Daoy (cell line): ENCODE results near the gene COL13A1. TPM values are rescaled to one million over a fixed set of nuclear protein-coding genes. Genes with fewer than 3 reads are reported as not detected.

Experiments used
- DNase-seq: peaks from one replicate; pipeline ENCODE4 v3.0.0-alpha.2; 2015; ENCODE audit warnings: low read depth
- total RNA-seq: library from RNA; depleted of rRNA; stranded (reverse); fragments of >200 nt; shearing (Covaris generic); gene quantifications from 2 replicates; pipeline ENCODE4 v1.2.3, GENCODE V29; 2014

Gene COL13A1
- total RNA-seq, 1 experiment from 2014 or later: 19.5 TPM

DNA sequence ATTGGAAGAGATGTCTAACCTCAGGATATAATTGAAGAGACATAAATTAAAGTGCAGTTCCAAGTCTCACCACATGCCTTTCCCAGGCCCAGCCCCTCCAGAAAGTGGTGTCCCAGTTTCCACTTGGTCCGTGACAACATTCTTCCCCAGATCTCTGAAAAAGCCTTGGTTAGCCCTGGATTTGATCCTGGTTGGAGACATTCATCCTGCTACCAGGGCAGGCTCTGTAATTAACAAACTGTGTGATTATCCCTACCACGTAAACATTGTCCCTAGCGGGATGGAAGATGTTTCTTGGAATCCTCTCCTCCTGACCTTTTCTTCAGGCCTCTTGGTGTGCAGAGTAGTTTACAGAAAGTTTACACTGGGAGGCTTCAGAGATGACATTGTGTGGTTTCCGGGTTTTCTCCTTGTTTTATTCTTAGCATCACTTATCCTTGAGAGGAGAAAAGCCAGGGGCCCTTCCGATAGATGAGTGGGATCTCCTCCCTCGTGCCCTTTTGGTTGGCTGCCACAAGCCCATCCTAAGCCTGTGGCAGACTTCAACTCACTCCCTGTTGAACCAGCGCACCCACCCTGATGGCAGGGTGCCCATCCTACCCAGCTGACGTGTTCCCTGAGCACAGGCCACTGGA lies 83.8 kb downstream of the COL13A1 start:
- no peak for DNase-seq

DNA sequence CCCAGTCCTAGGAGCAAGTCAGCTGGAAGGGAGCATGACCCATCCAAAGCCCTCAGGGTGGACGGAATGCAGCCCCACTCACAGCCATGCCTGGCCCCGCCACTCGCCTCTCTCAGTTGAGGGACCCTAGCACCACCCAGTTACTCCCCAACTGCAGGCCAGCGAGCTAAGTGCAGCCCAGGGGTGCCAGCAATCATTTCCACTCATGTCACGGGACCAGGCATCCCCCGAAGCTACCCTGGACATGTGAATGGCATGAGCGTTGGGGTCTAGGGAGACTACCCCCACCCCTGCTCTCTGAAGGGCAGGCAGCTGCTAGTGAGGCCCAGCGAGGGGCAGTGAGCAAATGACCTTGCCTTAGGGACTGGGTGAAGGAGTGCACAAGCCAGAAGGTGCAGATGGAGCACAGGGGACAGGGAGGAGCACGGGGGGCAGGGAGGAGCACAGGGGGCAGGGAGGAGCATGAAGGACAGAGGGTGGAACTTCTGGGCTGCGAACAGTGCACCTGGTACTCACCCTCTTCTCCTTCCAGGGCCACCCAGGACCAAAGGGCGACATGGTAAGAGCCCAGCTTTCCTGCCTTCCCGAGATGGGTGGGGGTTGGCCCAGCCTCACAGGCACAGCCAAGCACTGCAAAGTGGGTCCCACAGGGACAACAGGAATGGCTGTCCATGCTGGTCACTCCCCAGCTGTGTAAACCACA lies 87.3 kb downstream of the COL13A1 start:
- no peak for DNase-seq

DNA sequence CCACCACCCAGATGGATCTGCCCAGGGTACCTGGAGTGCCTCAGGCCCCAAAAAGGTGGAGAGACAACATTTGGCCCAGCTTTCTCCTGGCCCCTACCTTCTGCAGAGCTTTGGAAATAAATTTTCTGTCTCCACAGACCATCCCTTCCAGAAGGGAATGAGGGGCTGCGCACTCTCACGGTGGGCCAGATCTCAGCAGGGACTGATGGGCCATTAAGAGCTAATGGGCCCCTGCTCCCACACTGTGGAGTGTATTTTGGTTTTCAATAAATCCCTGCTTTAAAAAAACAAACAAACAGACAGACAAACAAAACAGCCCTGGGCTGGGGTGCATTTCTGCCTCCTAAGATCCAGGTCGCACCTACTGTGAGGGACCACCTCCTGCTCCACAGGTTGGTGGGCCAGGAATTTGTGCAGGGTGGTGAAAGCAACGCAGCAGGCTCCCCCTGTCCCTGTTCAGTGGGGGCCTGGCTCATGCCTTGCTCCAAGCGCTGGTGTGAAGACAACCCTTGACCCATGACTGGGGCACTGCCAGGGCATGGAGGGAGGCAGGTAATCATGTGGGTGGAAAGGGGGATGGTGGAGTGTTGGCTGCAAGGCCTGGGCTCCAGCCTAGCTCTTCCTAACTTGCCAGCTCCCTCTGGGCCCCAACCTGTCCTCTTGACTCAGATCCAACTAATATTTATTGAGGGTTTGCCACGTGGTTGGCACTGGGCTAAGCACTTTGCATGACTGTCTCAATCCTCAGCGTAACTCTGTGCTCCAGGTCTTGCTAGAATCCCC lies 88.5 kb downstream of the COL13A1 start:
- no peak for DNase-seq

DNA sequence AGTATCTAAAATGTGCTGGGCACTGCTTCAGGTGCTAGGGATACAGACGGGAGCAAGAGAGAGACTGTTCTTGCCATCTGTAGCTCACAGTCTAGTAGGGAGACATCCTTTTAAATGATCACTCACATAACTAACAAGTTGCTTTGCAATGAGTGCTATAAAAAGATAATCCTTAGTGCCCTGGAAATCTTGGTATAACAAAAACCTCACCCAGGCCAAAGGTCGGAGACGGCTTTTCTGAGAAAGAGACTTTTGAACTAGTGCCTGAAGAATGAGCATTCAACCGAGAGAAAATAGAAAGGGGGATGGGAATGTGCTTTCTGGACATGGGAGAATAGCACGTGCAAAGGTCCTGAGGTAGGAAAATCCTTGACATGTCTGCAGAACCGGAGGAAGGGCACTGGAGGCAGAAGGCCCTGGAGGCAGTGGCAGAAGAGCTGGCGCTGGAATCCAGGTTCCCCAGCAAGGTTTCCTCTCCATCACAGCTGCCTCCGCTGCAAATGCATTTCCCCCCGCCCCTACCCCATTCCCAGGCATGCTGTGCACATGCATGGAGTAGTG lies 89.4 kb downstream of the COL13A1 start:
- DNase-seq: no peak

DNA sequence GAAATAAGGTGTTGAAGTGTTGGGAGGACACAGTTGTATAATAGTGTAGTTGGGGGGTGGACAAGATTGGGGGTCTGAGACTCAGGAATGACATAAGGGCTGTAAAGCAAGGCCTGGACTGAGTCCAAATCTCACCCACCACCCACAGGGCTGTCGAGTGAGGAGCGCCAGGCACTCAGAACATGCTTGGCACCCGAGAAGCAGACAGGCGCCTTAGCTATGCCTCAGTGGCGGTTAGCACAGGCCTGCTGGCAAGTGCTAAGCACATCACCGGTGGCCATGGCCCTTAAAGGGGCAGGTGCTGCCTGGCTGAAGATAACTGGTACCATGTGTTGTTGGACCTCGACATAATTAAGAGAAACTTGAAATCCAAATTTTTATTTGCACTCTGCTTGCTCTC lies 90.7 kb downstream of the COL13A1 start:
- no peak for DNase-seq

DNA sequence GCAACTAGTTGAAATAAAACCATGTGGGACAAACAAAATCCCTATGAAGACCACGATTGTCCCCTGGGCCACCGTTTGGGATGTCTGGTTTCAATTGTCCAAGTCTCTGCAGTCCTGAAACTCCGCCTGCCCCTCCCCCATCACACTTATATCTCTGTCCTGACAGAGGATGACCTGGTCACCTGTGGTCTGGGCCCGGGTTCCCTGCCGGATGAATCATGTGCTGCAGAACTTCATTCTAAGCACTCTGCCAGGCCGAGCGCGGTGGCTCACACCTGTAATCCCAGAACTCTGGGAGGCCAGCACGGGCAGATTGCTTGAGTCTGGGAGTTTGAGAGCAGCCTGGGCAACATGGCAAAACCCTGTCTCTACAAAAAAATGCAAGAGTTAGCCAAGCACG lies 91.1 kb downstream of the COL13A1 start:
- DNase-seq: no peak

DNA sequence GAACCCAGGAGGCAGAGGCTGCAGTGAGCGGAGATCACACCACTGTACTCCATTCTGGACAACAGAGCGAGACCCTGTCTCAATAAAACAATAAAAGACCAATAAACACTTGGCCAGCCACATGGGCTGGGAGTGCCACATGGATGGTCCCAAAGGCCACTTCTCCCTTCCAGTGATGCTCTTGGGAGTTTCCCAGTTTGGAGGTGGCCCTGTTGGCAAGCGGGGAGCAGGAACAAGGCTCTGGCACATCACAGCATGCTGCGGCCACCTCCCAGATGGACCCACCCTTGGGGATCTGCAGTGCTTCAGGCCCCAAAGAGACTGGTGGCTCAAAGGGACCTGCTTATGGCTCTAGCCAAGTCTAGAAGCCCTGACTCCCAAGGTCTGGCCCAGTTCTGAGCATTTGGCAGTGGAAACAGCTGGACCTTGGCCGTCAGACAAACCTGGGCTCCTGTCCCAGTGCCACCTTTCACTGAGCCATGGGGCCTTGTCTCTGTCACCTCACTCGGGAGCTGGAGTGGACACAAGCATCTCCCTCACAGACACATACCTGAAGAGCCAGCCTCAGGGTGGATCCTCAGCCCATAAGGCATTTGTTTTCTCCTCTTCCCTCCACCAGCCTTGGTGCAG lies 91.7 kb downstream of the COL13A1 start:
- DNase-seq: no peak

DNA sequence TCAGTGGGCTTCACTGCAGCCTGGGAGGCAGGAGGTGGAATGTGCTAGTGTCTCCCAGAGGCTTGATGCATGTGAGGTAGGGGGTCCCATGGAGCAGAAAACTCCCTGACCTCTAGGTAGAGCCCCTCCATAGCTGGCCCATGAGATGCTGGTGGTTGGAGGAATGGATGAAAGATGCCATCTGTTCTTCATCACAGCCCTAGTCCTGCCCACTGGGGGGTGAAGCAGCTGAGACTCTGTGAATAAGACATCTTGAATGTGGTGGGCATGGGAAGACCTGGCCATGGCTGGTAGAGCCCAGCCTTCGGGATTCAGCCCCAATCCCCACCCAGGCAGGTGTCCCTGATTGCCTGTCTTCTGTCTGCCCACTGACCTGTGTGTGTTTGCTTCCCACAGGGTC lies 92.5 kb downstream of the COL13A1 start:
- no peak for DNase-seq

DNA sequence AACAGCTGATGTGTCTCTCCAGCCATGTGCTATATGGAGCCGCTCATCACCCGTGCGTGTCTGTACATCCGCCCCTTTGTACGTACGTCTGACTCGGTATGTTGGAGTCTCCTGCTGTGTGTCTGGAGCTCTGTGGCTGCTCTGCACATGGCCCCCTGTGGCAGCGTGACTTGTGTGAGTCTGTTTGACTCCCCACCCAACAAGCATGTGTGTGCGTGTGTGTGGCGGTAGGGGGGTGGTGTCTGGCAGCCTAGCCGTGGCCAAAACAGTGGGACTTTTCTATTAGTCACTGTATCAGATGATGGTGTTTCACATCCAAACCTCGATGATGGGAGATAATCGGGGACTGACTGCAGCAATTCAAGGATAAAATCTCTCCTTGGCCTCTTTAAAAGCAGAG lies 94.1 kb downstream of the COL13A1 start:
- DNase-seq: peak; percentile 83

DNA sequence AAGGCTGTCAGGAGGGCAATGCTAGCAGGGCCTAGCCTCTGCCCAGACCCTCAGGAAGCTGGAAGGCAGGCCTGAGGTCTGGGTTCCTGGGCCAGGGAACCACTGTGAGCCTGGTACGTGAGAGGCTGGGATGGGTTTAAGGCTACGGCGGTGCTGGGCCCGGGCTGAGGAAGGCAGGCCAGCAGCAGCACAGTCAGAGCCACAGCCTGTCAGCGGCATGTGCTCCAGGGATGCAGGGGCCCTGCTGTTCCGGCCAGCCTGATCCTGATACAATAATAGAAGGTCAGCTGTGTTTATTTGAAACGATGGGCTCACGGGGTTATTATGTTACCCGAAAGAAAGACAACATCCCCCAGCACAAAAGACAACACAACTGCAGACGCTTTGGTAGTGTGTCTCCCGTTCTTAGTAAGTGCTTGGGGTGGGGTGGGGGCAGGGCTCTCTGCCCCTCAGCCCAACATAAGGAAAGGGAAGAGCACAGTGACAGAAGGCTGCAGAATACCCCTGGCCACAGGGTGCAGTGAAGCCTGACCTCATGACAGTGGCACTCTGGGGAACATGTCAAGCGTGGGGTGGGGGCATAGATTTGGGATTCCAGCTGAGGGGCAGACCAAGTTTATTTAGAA lies 95.0 kb downstream of the COL13A1 start:
- DNase-seq: no peak

DNA sequence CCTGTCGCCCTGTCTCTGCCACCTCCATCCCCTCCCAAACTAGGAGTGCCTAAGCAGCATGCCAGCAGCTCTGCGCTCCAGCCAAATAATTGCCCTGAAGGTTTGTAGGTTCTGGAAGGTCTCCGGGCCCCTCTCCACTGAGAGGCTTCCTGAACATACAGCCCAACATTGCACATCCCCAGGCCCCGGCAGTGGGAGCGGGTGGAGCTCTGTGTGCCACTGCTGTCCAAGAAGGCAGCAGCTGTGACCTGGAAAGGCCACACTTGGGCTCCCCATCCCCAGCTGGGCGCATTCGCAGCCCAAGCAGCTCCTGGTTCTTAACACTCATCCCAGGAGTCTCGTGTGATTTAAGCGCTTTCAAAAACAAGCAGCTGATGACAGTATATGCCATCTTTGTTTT lies 95.7 kb downstream of the COL13A1 start:
- no peak for DNase-seq

DNA sequence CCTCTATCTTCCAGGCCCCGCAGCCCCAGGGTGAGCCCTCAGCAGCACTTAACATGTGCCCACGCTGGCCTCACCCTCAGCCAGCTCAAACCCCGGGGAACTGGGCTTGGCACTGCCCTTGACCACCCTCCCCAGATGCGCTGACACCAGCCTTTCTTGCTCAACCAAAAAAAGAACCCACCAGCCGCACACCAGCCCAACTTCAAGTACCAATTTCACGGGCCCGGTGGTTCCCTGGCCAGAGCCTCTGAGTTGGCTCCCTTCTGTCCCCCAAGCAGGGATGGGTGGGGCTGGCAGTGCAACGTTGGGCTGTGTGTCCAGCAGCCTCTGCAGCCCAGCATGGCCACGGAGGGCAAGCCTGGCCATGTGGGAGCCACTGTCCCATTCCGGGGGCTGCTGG lies 96.3 kb downstream of the COL13A1 start:
- no peak for DNase-seq

DNA sequence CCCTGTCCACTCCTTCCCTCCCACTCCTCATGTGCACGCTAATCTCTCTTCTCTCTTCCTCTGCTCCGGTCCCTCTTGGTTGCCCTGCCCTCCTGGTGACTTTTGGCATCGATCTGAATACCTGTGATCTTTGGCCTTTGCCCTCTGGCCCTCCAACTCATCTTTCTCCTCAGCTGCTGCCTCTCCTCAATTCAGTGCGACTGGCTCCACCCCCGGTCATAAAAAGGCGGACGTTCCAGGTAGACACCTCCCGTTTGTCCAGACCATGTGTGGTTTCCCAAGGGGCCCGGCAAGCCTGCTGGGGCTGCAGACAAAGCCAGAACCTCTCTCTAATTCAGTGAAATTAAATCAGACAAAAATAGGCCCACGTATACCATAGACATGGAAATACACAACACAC lies 96.8 kb downstream of the COL13A1 start:
- no peak for DNase-seq

DNA sequence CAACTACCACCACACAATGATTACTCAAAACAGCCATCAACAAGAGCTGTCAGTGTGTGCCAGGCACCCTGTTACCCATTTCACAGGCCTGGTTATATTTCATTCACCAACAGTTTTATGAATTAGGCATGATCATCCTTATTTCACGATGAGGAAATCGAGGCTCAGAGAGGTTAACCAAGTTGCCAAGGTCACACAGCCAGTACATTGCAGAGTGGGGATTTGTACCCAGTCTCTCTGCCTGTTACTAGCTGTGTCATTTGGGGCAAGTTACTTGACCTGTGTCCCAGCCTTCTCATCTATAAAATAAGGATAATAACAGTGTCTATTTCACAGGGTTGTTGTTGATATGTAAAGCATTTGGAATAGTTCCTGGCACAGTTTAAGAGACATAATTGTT lies 97.2 kb downstream of the COL13A1 start:
- DNase-seq: no peak

DNA sequence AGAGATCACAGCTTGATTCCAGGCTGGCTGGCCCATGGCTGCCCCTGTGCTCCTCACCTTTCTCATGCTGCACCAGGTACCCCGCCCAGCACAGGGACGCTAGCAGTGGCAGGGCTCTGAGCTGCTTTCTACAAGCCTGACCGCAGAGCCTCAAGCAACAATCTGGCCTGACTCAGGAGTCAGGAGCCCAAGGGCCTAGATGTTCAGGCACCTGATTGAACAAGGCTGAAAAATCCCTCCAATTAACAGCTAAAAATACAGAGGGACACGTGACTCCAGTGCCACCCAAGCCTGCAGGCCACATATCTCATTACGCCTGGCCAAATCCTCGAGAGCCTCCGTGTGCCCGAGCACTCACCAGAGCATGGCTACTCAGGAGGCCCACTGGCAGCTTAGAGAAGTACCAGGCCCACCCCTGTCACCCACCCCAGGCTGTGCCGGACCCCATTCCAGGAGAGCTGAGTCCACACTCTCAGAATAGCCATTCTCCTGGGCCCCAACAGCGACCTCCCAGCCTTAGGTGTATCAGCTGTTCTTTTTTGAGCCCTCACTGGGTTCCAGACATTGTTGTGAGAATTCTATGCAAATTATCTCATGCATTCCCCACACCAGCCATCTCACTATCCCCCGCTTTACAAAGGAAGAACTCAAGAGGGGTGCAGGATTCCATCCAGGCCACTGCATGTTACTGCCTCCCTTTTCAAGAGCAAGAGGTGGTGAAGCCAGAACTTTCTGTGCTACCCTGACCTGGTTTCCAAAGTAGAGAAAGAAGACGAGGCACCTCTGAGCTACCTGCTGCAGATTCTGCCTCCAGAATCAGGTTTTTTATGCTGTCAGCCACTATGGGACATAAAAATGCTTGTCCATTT lies 98.3 kb downstream of the COL13A1 start:
- no peak for DNase-seq

DNA sequence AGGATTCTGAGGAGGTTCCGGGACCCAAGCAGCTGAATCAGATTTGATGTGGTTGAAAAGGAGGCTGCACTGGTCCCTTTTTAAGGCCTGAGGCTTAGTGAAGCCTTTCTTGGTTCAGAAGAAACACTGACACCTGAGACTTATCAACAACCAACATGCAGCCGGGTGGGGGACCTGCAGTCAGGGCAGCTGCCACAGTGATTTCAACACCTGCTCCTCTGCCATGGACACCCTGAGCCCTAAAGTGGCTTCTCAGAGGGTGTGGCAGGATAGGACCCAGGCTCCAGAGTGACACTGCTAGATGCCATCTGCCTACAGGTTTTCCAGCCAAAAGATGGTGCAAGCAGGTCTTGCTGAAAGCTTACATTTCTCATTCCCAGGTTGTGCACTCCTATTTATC lies 99.3 kb downstream of the COL13A1 start:
- DNase-seq: no peak

DNA sequence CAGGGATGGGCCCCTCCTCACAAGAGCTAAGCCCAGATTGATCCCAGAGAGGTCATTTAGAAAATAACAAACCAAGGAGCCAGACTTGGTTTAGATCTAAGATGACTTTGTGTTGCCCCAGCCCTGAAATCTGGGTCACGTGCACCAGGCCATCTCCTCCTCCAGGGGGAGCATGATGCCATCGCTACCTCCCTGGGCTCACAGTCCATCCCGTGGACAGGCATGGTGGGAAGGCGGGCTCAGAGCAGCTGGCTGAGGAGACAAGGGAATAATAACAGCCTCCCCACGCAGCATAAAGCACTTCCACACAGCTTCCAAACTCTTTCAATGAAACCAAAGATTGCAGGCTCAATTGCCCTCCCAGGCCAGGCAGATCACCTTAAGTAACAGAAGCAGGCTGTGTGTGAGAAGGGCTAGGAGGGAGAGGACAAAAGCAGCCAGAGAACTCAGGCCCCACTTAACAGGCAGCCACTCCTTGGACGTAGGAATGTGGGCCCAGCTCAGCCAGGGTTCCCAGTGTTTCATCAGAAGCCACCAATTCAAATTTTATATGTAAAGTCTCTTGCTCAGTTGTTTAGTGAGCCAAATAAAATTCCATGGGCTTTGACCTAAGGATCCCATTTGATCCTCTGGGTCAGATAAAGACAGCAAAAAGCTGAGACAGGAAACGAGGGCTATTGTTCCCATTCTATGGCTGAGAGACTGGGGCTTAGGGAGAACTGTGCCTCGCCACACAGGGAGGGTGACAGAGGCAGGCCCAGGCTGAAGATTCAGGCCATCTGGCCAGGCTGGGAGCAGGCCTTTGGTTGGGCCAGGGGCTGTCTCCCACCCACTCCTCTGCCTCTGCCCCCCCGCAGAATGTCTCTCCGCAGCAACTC lies 100.2 kb downstream of the COL13A1 start:
- DNase-seq: peak; percentile 47

DNA sequence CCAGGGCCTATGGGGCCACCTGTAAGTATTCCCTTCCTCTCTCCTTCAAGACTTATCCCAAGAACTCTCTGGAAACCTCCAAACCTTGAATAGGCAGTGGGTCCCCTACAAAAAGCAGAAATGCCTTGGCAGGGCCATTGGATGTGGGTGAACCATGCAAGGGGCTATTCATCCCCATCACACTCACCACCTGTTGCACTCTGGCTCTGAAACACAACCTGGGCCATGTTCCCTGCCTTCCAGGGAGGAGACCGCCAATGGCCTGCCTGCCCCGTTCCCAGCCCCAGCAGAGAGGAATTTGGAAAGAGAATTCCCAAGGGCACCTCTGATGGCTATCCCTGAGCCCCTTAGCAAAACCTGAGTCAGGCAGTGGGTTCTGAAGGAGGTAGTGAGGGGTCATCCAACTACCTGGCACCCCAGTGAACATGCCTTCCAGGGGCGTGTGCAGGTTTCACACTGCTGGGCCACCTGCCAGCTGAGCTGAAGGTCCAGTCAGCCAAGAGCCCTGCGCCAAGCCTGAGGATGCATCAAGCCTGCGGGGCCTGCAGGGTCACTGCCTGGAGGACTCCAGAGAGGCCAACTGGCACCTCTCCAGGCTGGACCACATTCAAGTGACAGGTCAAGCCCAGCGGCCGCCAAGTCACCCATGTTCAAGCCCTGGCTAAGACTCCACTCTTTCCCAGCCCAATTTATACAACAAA lies 101.3 kb downstream of the COL13A1 start:
- DNase-seq: no peak

DNA sequence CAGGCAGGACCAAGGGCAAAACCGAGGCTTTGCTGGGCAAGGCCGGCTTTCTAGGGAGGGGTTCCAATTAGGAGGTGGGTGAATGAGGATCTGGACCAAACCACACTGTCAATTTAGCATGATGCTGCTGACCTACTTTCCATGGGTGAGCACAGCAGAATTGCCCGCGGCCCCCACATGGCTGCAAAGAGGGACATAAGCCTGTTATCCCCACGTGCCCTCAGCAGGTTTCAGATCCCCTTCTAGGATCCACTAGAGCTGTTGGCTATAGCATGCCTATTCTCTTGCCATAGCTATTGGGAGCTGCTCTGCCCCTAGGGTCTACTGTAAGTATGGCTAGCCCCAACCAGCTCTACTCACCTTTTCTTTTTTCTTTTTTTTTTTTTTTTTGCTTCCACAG lies 102.8 kb downstream of the COL13A1 start:
- DNase-seq: no peak
